ENCODE data around the gene BLOC1S1.

DNA sequence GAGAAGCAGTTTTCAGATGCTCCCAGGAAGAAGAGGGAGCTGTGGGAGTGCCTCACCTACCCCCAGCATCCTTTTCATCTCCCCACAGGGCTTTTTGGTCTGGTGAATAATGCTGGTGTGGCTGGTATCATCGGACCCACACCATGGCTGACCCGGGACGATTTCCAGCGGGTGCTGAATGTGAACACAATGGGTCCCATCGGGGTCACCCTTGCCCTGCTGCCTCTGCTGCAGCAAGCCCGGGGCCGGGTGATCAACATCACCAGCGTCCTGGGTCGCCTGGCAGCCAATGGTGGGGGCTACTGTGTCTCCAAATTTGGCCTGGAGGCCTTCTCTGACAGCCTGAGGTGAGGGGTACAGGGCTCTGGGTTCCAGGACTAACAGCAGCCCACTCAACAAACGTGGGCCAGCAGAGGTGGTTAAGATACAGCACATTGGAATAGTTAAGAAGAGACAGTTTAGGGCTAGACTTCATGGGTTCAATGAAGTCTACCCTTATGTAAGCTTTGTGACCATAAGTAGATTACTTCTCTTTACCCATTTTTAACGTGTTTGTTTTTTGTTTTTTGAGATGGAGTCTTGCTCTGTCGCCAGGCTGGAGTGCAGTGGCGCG, 5.9 kb downstream of the BLOC1S1 start:
- TF ChIP-seq YY1 (IDR thresholded peaks at IDR 0.05; ENCODE audit: insufficient read depth, insufficient read length): no peak
- no peak for TF ChIP-seq SUZ12 (IDR thresholded peaks at IDR 0.05; ENCODE audit: extremely low read depth, insufficient read depth, insufficient read length)
